Psoas muscle (tissue), 8 donors: ENCODE results near the gene STIMATE. TPM values are rescaled to one million over a fixed set of nuclear protein-coding genes. Genes with fewer than 3 reads are reported as not detected.

Experiments
- ATAC-seq, 4 donors: fragments of 200-7000 bp; cut with Tn5 transposase; one replicate each; pipeline ENCODE4 v1.9.1; 2020; ENCODE audit warnings: moderate library complexity in 3 of 4, mild to moderate bottlenecking in 2 of 4
- DNase-seq, 2 donors: peaks; one replicate each; pipeline ENCODE4 v3.0.0-alpha.2; 2020
- H3K27ac ChIP-seq: fragments of 200-600 bp; one replicate; pipeline ENCODE4 v1.8.0; 2022
- H3K27me3 ChIP-seq, 3 donors: fragments of 200-600 bp in 1 of 3; one replicate each; pipeline versions ENCODE4 v1.6.1 to v1.8.0; 2013 to 2022; ENCODE audit warnings: low read length in 2 of 3, mild to moderate bottlenecking in 2 of 3, moderate library complexity in 1 of 3; ENCODE audit not compliant: insufficient read depth in 3 of 3
- H3K36me3 ChIP-seq, 2 donors: fragments of 200-600 bp in 1 of 2; one replicate each; pipeline versions ENCODE4 v1.6.1 to v1.8.0; 2013 to 2022; ENCODE audit warnings: low read depth in 1 of 2, mild to moderate bottlenecking in 1 of 2, moderate library complexity in 1 of 2; ENCODE audit not compliant: insufficient read depth in 1 of 2
- H3K4me1 ChIP-seq: fragments of 200-600 bp; one replicate; pipeline ENCODE4 v1.8.0; 2022
- H3K4me3 ChIP-seq: fragments of 200-600 bp; one replicate; pipeline ENCODE4 v1.8.0; 2022; ENCODE audit warnings: mild to moderate bottlenecking
- H3K9me3 ChIP-seq: fragments of 200-600 bp; one replicate; pipeline ENCODE4 v1.8.0; 2022
- CTCF ChIP-seq: fragments of 200-600 bp; IDR thresholded peaks from one replicate; pipeline ENCODE4 v1.8.0; 2022; ENCODE audit warnings: antibody characterized with exemption
- WGBS, 3 donors: extraction: QIAGEN DNeasy Blood & Tissue Kit; methylation state at CpG; one replicate each; pipeline versions ENCODE4 v1.1.6 to v1.1.7; 2013; 5-methylcytosine and 5-hydroxymethylcytosine counted together
- intact Hi-C, 2 donors: fragments of 100-400 bp; cut with DNase I; formaldehyde crosslinking; loops; one replicate each; pipeline versions ENCODE4 v1.11.0 to v1.14.2; 2022
- polyA plus RNA-seq, 3 donors: library from polyadenylated mRNA; stranded (reverse); fragments of 200-250 nt; gene quantifications; one replicate each; pipeline ENCODE4 v1.2.3, GENCODE V29; 2013
- total RNA-seq, 4 donors: library from RNA; stranded (reverse); fragmentation: NEBNext Ultra II Directional in 2 of 4; extraction: Animal tissue kit (Norgen Biotek cat#: 25700) in 2 of 4; gene quantifications; one replicate each; pipeline versions ENCODE4 v1.2.1 to v1.2.4, GENCODE V29; 2021 to 2023
- donor health status: healthy with polysubstance abuse.
- donor health status: DM: no; HTN: no; CAD: no; lungs with moderate emphysema.
- donor health status: Bipolar disorder and iron deficiency.
- donor health status: healthy.
- donor health status: DM: yes; HTN: yes; CAD: no.
- donor health status: DM: no; HTN: no; CAD: no.
- donor health status: DM: no; HTN: no; CAD: no.
- donor health status: DM: yes; HTN: yes; CAD: no.

Gene STIMATE
- total and polyA plus RNA-seq, 7 donors: 3.5 to 22.3 (median 10.2) TPM

GRCh38 chr3:52857864-52858263, 39.5 kb downstream of the STIMATE start:
- no peaks in the 10 kb centered on the region for H3K4me1 ChIP-seq
- WGBS, 3 donors: 85 to 87% (median 87%) methylated on average over 5 of the region's 5 CpGs
- no peak for TF ChIP-seq CTCF
- peaks cover 2 to 31% of the 10 kb centered on the region in 2 donors for H3K36me3 ChIP-seq
- H3K4me3 ChIP-seq: no peak overlapping the region
- no peaks in the 10 kb centered on the region for H3K27me3 ChIP-seq
- intact Hi-C loops: loop anchor here (10.0 kb wide), 2 partner anchors 127 to 337 kb away; no protein-coding TSS in a partner anchor
- H3K27ac ChIP-seq: no peak overlapping the region
- DNase-seq (no peak), ATAC-seq (no peak)
- H3K9me3 ChIP-seq: no peaks in the 10 kb centered on the region

- intact Hi-C loops: loop anchor here (10.0 kb wide), 2 partner anchors 128 to 338 kb away; no protein-coding TSS in a partner anchor
- Histone ChIP-seq H3K27me3 (no peaks in the 10 kb centered on the region), H3K4me1 (no peaks in the 10 kb centered on the region), H3K36me3 (peaks cover 2 to 37% of the 10 kb centered on the region in 2 donors), H3K4me3 (no peak overlapping the region), H3K27ac (no peak overlapping the region), H3K9me3 (no peaks in the 10 kb centered on the region)
- DNase-seq (no peak), ATAC-seq (no peak)
- WGBS, 3 donors: 72 to 88% (median 86%) methylated on average over 3 of the region's 3 CpGs
- no peak for TF ChIP-seq CTCF
Measured at GRCh38 chr3:52857133-52857532, 40.2 kb downstream of the STIMATE start.

- Histone ChIP-seq H3K9me3 (no peaks in the 10 kb centered on the region), H3K36me3 (peaks cover 2 to 41% of the 10 kb centered on the region in 2 donors), H3K4me3 (no peak overlapping the region), H3K27me3 (no peaks in the 10 kb centered on the region), H3K4me1 (no peaks in the 10 kb centered on the region), H3K27ac (no peak overlapping the region)
- no peak for ATAC-seq
- WGBS, 3 donors: 90 to 95% (median 92%) methylated on average over 5 of the region's 5 CpGs
- intact Hi-C loops: loop anchor here (10.0 kb wide), 2 partner anchors 128 to 338 kb away; no protein-coding TSS in a partner anchor
- no peak for DNase-seq
- no peak for TF ChIP-seq CTCF
Measured at GRCh38 chr3:52856666-52857065, 40.7 kb downstream of the STIMATE start.

- WGBS, 3 donors: 87 to 100% (median 94%) methylated on average over 2 of the region's 2 CpGs
- H3K4me1 ChIP-seq: peaks cover 8% of the 10 kb centered on the region
- intact Hi-C loops: loop anchor here (5.0 to 10.0 kb wide), 7 partner anchors 38 to 341 kb away; no protein-coding TSS in a partner anchor
Measured at GRCh38 chr3:52854013-52854412, 43.3 kb downstream of the STIMATE start.

More at GRCh38 chr3:52854013-52854412, 43.3 kb downstream of the STIMATE start:
- DNase-seq (no peak), ATAC-seq (no peak)
- Histone ChIP-seq H3K36me3 (peaks cover 2 to 54% of the 10 kb centered on the region in 2 donors), H3K4me3 (no peak overlapping the region), H3K9me3 (no peaks in the 10 kb centered on the region), H3K27ac (no peak overlapping the region), H3K27me3 (no peaks in the 10 kb centered on the region)
- TF ChIP-seq CTCF: no peak
